Measurements from ENCODE around the gene JAG2.
A peak's percentile ranks its signal among the peaks of the same experiment; 100 is the strongest.

The JAG2 gene

GRCh38 chr14:105163040-105163742 lies 5.4 kb downstream of the JAG2 start:
- peak; percentile 37 for DNase-seq

- DNase-seq: no peak
Measured at GRCh38 chr14:105162669-105162979, 6.0 kb downstream of the JAG2 start.

DNA sequence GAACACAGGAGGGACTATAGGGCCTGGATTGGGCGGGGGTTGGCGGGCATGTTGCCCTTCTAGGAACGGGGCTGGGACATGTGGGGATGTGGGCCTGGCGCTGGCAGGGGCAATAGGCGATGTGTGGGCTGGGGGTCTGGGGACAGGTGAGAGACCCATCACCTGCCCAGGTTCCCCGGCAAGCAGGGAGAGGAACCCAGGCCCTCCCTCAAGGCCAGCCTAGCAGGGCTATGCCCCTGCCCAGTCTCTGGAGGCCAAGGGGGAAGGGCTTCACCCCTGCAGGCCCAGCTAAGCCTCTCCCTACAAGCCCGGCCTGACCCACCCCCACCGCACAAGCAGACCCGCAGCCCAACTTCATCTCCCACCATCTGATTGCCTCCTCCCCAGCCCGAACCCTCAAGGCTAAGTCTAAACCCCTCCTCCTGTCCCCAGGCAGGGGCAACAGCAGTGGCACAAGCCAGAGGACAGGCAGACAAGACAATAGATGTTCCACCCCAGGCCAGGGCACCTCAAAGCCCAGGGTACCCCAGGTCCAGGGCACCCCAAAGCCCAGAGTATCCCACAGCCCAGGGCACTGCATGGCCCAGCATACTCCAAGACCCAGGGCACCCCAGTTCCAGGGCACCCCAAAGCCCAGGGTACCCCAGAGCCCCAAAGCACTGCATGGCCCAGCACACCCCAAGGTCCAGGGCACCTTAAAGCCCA lies 6.5 kb downstream of the JAG2 start:
- peak; percentile 31 for DNase-seq

DNA sequence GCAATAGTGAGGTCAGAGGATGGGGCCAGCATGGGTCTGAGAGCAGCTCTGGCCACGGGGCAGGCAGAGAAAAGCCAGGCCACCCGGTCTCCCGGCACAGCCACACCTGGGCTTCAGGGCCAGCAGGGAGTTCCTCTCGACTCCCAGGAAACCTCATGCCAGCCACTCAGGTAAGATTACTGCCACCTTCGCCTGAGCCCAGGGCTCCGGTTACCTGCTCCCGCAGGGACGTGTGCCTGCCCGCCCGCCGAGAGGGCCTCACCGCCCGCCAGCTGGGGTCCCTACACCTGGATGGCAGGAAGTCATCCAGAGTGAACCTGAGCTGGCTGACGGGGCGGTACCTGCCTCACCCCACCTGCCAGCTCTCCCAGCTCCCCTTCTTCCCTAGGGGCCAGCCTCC lies 7.3 kb downstream of the JAG2 start:
- DNase-seq: peak; percentile 24

GRCh38 chr14:105160776-105161175 lies 7.8 kb downstream of the JAG2 start:
- no peak for DNase-seq

DNA sequence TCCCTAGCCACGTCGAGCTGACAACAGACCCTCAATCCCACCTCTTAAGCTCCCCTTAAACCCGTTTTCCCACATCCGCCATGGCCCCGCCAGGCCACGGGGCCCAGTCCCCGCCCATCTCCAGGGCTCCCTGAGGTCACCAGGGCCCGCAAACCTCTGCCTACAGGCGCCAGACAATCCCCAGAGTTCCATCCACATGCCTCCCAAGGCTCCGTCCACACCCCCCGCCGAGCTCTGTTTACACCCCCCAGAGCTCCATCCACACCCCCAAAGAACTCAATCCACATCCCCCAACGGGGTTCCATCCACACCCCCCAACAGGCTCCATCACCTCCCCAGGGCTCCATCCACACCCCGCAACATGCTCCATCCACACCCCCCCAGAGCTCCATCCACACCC lies 9.2 kb downstream of the JAG2 start:
- no peak for DNase-seq

- DNase-seq: no peak
Measured at GRCh38 chr14:105158794-105159193, 9.8 kb downstream of the JAG2 start.

DNA sequence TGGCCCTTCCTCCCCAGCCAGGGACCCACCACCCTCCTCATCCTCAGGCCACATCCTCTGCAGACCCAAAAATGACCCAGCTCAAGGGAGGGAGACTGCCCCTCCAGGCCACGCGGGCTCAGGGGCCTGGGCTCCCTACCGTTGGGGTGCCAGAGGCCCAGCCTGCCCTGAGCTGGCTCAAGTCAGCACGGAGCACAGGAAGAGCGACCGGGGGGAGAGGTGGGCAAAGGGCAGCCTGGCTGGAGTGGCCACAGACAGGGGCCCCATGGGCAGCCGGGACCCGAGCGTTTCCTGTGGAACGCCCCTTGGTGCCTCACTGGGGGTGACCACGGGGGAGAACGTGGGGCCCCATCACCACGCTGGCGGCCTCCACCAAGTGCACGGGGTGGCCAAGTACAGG lies 10.7 kb downstream of the JAG2 start:
- DNase-seq: no peak

DNA sequence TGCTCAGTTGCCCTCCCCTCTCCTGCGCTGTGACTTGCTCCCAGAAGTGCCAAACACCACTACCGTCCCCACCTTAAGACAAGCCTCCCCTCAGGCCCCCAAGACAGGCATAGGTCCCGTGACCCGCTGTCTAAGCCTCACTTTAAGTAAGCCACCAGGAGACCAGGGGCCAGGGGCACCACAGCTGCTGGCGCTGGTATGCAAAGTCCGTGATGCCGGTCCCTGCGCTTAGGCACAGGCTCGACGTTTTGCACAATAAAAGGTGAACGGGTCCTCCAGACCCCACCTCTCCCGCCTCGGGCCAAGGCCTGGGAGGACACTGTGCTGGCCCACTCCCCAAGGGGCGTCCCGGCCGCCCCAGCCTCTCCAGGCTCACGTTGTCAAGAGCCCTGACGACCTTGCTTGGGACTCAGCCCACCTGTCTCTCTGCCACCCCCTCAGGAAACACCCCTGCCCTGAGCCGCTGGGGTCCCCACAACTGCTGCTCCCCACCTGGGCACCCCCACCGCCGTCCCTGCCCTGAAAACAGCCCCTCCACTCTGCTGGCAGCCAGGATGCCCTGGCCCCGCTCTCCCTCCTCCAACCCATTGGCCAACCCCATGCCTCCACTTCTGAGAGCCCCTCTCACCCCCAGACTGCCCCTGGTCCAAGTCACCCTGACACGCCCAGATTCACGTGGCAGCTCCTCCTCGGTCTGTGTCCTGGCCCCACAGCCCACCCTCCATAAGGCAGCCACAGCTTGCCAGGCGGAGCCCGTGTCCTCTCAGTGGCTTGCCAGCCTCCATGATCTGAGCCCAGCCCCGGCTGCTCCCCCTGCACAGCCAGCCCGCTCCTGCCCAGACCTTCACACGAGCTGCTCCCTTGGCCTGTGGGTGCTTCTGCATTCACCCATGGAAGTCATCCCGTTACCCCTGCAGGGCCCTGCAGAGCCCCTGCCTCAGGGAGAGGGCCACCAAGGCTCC lies 11.9 kb downstream of the JAG2 start:
- DNase-seq: no peak

DNA sequence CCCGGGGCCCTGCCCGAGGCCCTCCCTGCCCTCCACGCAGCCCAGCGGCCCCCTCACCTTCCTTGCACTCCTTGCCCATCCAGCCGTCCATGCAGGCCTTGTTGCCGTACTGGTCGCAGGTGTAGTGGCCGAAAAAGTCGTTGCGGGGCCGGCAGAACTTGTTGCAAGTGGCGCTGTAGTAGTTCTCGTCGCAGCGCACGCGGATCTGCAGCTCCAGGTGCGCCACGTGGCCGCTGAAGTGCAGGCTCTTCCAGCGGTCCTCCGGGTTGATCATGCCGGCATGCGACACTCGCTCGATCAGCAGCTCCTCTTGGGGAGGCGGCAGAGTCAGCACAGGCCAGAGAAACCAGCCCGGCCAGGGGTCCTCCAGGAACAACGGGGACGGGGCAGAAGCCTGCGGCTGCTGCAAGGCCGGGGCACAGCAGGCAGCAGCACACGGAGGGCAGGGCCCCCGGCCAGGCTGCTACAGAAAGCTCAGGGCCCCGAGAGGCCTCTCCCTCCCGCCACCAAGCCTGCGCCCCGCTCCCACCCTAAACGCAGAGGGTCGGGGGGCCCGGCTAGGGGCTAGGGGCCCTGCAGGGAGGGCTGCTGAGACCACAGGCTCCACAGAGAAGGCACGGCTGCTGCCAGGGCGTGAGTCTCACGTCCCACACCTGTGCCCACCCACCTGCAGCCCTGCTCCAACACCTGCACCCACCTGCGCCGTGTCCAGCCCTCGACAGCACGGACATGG lies 12.7 kb downstream of the JAG2 start:
- DNase-seq: no peak

- DNase-seq: no peak
Measured at GRCh38 chr14:105155071-105155651, 13.4 kb downstream of the JAG2 start.

DNA sequence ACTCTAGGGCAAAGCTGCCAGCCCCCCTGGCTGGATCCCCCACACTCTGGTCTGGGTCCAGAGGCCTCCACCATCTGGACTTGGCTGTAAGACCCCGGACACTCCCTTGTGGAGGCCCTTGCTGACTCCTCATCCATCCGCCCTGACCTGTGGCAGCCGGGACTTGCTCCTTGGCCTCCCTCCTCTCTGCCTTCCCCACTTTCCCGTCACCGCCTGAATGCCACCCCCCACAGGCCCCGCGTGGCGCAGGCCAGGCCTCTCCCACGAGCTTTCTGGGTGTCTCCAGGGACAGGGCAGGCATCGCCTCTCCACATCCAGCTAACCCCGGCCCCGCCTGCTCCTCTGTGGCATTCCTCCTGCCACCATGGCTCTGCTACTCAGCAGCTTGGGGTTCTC lies 14.1 kb downstream of the JAG2 start:
- DNase-seq: no peak

DNA sequence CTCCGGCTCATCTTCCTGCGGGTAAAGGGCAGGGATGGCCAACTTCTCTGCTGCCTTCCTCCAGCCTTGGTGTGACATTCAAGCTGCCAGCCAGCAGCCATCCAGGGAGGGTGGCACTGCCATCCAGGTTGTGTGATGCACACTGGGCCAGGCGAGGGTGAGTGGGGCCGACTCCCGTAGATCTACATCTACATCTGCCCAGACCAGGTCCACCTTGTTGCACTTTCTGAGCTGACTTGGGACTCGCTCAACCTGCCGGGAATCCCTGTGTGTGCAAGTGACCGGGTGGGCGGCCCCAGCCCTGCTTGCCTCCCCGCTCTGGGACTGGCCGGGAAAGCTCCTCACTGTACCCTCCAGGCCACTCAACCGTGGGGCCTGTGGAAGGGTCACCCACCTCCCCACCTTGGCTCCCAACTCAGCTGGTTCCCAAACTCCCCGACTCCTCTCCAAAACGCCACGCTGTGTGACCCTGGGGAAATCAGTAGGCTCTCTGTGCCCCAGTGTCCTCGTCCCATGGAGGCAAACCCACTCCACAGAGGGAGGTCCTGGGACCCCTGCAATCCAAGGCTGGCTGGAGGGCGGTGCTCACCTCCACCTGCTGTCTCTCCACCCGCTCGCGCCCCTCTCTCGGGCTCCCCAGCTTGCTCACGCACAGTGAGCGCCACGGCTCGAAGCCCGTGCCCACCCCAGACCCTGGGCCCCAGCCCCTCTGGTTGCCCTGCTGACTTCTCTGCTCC lies 14.7 kb downstream of the JAG2 start:
- DNase-seq: no peak

GRCh38 chr14:105153331-105153731 lies 15.2 kb downstream of the JAG2 start:
- DNase-seq: no peak

DNA sequence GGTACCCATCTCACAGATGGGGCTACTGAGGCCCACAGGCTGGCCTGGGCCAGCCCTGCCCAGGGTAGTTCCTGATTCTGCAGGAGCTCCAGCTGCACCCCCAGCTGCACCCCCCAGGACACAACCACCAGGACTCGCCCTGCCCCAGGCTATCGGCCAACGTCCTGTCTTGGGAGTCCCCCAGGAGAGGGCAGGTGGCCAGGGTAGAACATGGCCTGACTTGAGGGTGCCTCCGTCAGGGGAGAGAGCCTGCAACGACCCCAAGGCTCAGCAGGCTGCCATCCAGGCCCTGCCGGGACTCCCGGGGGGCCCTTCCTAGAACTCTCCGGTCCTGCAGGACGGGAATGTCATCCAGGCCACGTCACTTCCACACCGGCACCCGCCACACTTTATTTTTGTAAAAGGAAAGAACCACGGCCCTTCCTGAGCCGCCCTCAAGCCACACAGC lies 15.8 kb downstream of the JAG2 start:
- DNase-seq: no peak

GRCh38 chr14:105151838-105152793 lies 16.5 kb downstream of the JAG2 start:
- DNase-seq: no peak

GRCh38 chr14:105151084-105151837 lies 17.3 kb downstream of the JAG2 start:
- DNase-seq: no peak

- no peak for DNase-seq
Measured at GRCh38 chr14:105150368-105151083, 18.1 kb downstream of the JAG2 start.

- DNase-seq: no peak
Measured at GRCh38 chr14:105150026-105150367, 18.6 kb downstream of the JAG2 start.
